ENCODE data around the gene SLC35B1.
"Not testable (repeated sequence)": the region's sequence is repeated elsewhere in the genome, so short reads cannot be mapped to it uniquely, and the experiment has no call there.

Gene SLC35B1

GRCh38 chr17:49734515-49735490, 27.0 kb upstream of the SLC35B1 start:
- no peak for DNase-seq

- DNase-seq, result no peak
Measured at GRCh38 chr17:49731435-49731831, 23.7 kb upstream of the SLC35B1 start.

GRCh38 chr17:49730785-49731434, 23.1 kb upstream of the SLC35B1 start:
- no peak for DNase-seq

GRCh38 chr17:49730078-49730784, 22.5 kb upstream of the SLC35B1 start:
- DNase-seq, result no peak

- DNase-seq, result no peak
Measured at GRCh38 chr17:49729069-49729468, 21.3 kb upstream of the SLC35B1 start.

- no peak for DNase-seq
Measured at GRCh38 chr17:49728425-49728824, 20.7 kb upstream of the SLC35B1 start.

GRCh38 chr17:49727380-49727779, 19.6 kb upstream of the SLC35B1 start:
- DNase-seq, result no peak

- DNase-seq, result no peak
Measured at GRCh38 chr17:49725452-49726130, 17.8 kb upstream of the SLC35B1 start.

- not testable (repeated sequence) for DNase-seq
Measured at GRCh38 chr17:49724552-49724951, 16.8 kb upstream of the SLC35B1 start.

GRCh38 chr17:49723423-49723822, 15.7 kb upstream of the SLC35B1 start:
- no peak for DNase-seq

- no peak for DNase-seq
Measured at GRCh38 chr17:49722066-49722465, 14.3 kb upstream of the SLC35B1 start.

GRCh38 chr17:49717371-49717861, 9.7 kb upstream of the SLC35B1 start:
- no peak for DNase-seq

- no peak for DNase-seq
Measured at GRCh38 chr17:49716668-49717364, 9.1 kb upstream of the SLC35B1 start.

GRCh38 chr17:49715717-49716279, 8.0 kb upstream of the SLC35B1 start:
- no peak for DNase-seq

GRCh38 chr17:49715216-49715615, 7.5 kb upstream of the SLC35B1 start:
- DNase-seq, result no peak

- DNase-seq, result no peak
Measured at GRCh38 chr17:49708515-49709183, 885 bp upstream of the SLC35B1 start.

GRCh38 chr17:49707246-49707607, 537 bp downstream of the SLC35B1 start:
- DNase-seq, result no peak

- DNase-seq, result no peak
Measured at GRCh38 chr17:49705254-49705653, 2.5 kb downstream of the SLC35B1 start.

GRCh38 chr17:49703557-49704277, 4.0 kb downstream of the SLC35B1 start:
- DNase-seq, result no peak

- no peak for DNase-seq
Measured at GRCh38 chr17:49700960-49701359, 6.8 kb downstream of the SLC35B1 start.
